ENCODE results near the gene UBE2J1. TPM values are rescaled to one million over a fixed set of nuclear protein-coding genes. Genes with fewer than 3 reads are reported as not detected.
"Not testable (repeated sequence)": the region's sequence is repeated elsewhere in the genome, so short reads cannot be mapped to it uniquely, and the experiment has no call there.

UBE2J1 gene
- total and polyA plus RNA-seq, 12 donors = 18.4 to 65.6 (median 37.9) TPM

- no peaks in the 10 kb centered on the region for H3K27me3 ChIP-seq
- H3K4me1 ChIP-seq (replicated peaks in 1 of 2) = peaks cover 0 to 6% of the 10 kb centered on the region in 2 donors
- TF ChIP-seq, protein P1, sequence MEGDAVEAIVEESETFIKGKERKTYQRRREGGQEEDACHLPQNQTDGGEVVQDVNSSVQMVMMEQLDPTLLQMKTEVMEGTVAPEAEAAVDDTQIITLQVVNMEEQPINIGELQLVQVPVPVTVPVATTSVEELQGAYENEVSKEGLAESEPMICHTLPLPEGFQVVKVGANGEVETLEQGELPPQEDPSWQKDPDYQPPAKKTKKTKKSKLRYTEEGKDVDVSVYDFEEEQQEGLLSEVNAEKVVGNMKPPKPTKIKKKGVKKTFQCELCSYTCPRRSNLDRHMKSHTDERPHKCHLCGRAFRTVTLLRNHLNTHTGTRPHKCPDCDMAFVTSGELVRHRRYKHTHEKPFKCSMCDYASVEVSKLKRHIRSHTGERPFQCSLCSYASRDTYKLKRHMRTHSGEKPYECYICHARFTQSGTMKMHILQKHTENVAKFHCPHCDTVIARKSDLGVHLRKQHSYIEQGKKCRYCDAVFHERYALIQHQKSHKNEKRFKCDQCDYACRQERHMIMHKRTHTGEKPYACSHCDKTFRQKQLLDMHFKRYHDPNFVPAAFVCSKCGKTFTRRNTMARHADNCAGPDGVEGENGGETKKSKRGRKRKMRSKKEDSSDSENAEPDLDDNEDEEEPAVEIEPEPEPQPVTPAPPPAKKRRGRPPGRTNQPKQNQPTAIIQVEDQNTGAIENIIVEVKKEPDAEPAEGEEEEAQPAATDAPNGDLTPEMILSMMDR (IDR thresholded peaks at IDR 0.05) = no peak
- TF ChIP-seq POLR2A (IDR thresholded peaks at IDR 0.05) = no peak
- intact Hi-C loops (cut with DNase I) = no loop called here
- 88 to 93% (median 89%) methylated on average over 7 of the region's 7 CpGs for WGBS, 4 donors
- DNase-seq = no peak
- H3K27ac ChIP-seq = no peak overlapping the region
- H3K4me3 ChIP-seq = no peak overlapping the region
- no peaks in the 10 kb centered on the region for H3K36me3 ChIP-seq (replicated peaks in 1 of 2)
- no peaks in the 10 kb centered on the region for H3K9me3 ChIP-seq (replicated peaks in 1 of 3)
Measured at GRCh38 chr6:89398762-89399525, 46.4 kb upstream of the UBE2J1 start.

GRCh38 chr6:89397884-89398283 is 45.4 kb upstream of the UBE2J1 start:
- H3K4me1 ChIP-seq (replicated peaks in 1 of 2); DNase-seq; intact Hi-C loops (cut with DNase I); H3K36me3 ChIP-seq (replicated peaks in 1 of 2); H3K27me3 ChIP-seq; H3K4me3 ChIP-seq; H3K9me3 ChIP-seq (replicated peaks in 1 of 3); H3K27ac ChIP-seq: not testable (repeated sequence)
- WGBS, 4 donors = 76 to 89% (median 85%) methylated on average over 4 of the region's 4 CpGs

GRCh38 chr6:89393659-89394058 is 41.1 kb upstream of the UBE2J1 start:
- no peak overlapping the region for H3K4me3 ChIP-seq
- no peaks in the 10 kb centered on the region for H3K9me3 ChIP-seq (replicated peaks in 1 of 3)
- no peaks in the 10 kb centered on the region for H3K36me3 ChIP-seq (replicated peaks in 1 of 2)
- WGBS, 4 donors = 88 to 95% (median 92%) methylated on average over 1 of the region's 1 CpG
- H3K27me3 ChIP-seq = no peaks in the 10 kb centered on the region
- no peak overlapping the region for H3K27ac ChIP-seq
- H3K4me1 ChIP-seq (replicated peaks in 1 of 2) = no peaks in the 10 kb centered on the region
- TF ChIP-seq POLR2A (IDR thresholded peaks at IDR 0.05) = no peak
- TF ChIP-seq, protein P1 (IDR thresholded peaks at IDR 0.05) = no peak
- DNase-seq = no peak
- intact Hi-C loops (cut with DNase I) = no loop called here

DNA sequence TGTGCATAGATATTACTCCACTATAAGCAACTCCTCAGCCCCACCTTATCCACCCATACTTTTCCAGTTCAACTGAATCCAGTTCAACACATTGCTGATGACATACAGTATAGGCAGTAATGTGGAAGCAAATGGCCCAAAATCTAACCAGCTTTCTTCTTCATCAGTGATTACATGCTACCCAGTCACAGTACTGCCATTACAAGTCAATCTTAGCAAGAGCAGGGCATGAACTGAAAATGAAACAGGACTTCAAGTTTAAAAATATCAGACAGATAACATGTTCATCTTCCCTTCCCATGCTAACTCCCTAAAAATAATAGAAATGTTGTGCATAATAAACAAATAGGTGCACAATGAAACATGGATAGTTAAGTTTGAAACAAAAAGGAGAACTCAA is 40.3 kb upstream of the UBE2J1 start:
- Histone ChIP-seq H3K27ac (no peak overlapping the region), H3K36me3 (replicated peaks in 1 of 2) (no peaks in the 10 kb centered on the region), H3K4me3 (no peak overlapping the region), H3K9me3 (replicated peaks in 1 of 3) (no peaks in the 10 kb centered on the region), H3K27me3 (no peaks in the 10 kb centered on the region), H3K4me1 (replicated peaks in 1 of 2) (no peaks in the 10 kb centered on the region)
- no peak for DNase-seq
- intact Hi-C loops (cut with DNase I) = no loop called here
- TF ChIP-seq, protein P1 (IDR thresholded peaks at IDR 0.05) = no peak
- no peak for TF ChIP-seq POLR2A (IDR thresholded peaks at IDR 0.05)

DNA sequence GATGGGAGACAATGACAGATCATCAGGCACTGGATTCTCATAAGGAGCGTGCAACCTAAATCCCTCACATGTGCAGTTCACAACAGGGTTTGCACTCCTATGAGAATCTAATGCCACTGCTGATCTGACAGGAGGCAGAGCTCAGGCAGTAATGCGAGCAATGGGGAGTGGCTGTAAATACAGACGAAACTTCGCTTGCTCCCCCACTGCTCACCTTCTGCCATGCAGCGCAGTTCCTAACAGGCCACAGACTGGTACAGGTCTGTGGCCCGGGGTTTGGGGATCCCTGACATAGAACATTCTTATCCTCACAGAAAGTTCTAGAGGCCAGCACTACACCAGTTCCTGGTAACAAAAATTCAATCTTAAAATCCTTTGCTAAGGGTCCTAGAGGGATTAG is 36.3 kb upstream of the UBE2J1 start:
- Histone ChIP-seq H3K9me3 (replicated peaks in 1 of 3) (no peaks in the 10 kb centered on the region), H3K27me3 (no peaks in the 10 kb centered on the region), H3K27ac (no peak overlapping the region), H3K36me3 (replicated peaks in 1 of 2) (no peaks in the 10 kb centered on the region), H3K4me1 (replicated peaks in 1 of 2) (no peaks in the 10 kb centered on the region), H3K4me3 (no peak overlapping the region)
- TF ChIP-seq, protein P1 (IDR thresholded peaks at IDR 0.05) = no peak
- DNase-seq = no peak
- intact Hi-C loops (cut with DNase I) = no loop called here
- 88 to 96% (median 95%) methylated on average over 5 to 6 of the region's 6 CpGs for WGBS, 4 donors

Measured in adrenal gland (tissue), 12 donors.